Sigmoid colon (tissue), 4 donors: ENCODE data around the gene FDPS.

ENCODE experiments used
- EP300 ChIP-seq, 4 donors: sonication (generic); formaldehyde crosslinking; IDR thresholded peaks; one replicate each; pipeline ENCODE4 v1.6.1; 2017; ENCODE audit warnings: antibody characterized with exemption in 4 of 4
- TF ChIP-seq, protein P1 (sequence below), 4 experiments: fragments of 450-650 bp in 3 of 4; fragments of 200-600 bp in 1 of 4; IDR thresholded peaks; one replicate each; pipeline ENCODE4 v1.5.1; 2016 to 2019; ENCODE audit warnings: antibody characterized with exemption in 4 of 4, mild to moderate bottlenecking in 3 of 4, moderate library complexity in 2 of 4

GRCh38 chr1:155285631-155286044 is 23.0 kb upstream of the FDPS start:
- TF ChIP-seq, protein P1, sequence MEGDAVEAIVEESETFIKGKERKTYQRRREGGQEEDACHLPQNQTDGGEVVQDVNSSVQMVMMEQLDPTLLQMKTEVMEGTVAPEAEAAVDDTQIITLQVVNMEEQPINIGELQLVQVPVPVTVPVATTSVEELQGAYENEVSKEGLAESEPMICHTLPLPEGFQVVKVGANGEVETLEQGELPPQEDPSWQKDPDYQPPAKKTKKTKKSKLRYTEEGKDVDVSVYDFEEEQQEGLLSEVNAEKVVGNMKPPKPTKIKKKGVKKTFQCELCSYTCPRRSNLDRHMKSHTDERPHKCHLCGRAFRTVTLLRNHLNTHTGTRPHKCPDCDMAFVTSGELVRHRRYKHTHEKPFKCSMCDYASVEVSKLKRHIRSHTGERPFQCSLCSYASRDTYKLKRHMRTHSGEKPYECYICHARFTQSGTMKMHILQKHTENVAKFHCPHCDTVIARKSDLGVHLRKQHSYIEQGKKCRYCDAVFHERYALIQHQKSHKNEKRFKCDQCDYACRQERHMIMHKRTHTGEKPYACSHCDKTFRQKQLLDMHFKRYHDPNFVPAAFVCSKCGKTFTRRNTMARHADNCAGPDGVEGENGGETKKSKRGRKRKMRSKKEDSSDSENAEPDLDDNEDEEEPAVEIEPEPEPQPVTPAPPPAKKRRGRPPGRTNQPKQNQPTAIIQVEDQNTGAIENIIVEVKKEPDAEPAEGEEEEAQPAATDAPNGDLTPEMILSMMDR (IDR thresholded peaks at IDR 0.05): no peak
- TF ChIP-seq EP300 (IDR thresholded peaks at IDR 0.05): no peak
